SKM-1 treated with dmso at 0.1 percent for 144 hours (cell line): ENCODE data around the gene CCNJL.

Experiments
- DNase-seq: peaks from one replicate; lab custom pipeline; 2025; ENCODE audit not compliant: unreplicated experiment; lab: John Stamatoyannopoulos, UW

The CCNJL gene

DNA sequence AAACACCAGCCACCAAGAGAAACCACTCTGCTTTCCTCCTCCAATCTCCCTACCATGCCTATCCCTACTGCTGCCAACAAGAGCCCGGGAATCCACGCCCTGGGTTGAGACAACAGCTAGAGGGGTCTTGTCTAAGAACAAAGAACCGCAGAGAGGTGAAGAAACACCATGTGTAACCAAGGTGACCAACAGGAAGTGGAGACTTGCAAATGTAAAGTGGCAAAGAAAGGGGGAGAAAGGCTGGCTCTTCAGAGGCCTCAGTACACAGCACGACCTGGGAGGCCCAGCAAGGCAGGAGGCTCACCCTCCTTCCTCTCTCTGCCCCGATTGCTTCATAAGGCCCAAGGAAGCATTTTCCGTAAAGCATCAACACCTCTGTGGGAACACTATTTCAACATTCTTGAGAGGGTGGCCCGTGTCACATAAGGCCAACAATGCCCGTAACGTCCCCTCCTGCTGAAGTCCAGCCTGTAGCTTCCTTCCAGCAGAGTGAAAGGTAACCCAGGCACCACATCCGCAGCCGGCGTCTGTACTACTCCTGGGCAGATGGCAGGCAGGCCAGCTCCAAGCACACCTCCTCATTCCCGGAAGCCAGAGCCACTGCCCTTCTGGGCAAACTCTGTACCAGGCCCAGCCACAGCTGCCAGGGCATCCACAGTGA is 18.3 kb downstream of the CCNJL start:
- DNase-seq: peak; percentile 97

DNA sequence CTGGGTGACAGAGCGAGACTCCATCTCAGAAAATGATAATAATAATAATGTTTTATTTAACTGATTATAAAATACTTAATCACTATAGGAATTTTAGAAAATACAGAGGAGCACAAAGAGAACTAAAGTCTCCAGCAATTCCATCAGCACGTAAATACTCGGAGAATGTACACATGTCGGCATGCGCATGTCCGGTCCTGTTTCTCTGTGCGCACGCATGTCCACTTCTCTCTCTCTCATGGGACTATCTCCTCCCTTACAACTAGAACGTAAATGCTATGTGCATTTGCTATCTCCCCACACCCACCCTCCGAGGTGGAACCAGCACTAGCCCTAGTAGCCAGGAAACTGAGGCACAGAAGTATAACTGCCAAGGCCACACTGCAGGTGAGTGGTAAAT is 19.0 kb downstream of the CCNJL start:
- no peak for DNase-seq

DNA sequence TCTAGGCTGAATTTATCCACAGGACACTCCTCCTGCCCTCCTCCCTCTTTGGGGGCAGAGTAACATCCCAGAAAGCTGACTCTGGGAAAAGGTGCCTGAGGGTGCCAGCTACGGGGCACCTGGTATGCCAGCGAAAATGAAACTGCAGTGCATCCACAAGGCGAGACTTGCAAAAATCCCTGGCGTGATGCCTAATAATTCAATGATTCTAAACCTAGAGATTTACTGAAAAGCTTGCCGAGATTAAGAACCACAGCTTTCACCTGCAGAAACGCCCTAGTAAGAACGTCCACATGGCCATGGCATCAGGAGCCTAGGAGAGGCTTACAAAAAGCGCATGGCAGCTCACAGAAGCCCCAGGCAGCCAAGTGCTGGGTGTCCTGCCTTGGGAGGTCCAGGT is 20.9 kb downstream of the CCNJL start:
- DNase-seq: no peak

DNA sequence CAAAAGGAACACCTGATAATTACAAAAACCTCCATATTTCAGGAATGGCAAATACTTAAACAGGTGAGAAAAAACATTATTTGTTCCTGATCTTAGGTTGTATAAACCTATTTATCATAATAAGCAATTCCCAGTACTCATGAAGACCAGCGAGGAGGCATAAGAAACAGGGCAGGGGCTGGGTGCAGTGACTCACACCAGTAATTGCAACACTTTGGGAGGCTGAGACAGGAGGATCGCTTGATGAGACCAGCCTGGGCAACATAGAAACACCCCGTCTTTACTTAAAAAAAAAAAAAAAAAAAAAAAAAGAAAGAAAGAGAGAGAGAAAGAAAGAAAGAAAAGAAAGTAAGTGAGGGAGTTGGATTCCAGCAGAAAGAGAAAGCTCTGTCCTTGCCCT is 21.6 kb downstream of the CCNJL start:
- no peak for DNase-seq

DNA sequence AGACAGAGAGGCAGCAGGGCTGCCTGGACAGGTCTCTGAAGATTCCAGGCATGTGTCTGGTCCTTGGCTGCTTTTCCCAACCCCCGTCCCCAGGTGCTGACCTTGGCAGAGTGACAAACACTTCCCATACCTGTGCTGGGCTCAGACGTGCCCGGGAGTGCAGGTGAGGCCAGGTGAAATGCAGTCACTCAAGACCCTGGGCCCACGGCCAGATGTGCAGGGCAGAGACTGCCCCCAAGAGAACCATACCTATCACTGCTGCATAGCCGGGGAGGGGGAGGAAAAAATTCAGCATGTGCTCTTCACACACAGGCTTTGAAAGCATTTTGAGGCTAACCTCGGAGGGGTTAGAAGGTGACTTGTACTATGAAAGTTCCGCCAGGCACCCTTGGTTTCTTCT is 22.6 kb downstream of the CCNJL start:
- peak; percentile 64 for DNase-seq

DNA sequence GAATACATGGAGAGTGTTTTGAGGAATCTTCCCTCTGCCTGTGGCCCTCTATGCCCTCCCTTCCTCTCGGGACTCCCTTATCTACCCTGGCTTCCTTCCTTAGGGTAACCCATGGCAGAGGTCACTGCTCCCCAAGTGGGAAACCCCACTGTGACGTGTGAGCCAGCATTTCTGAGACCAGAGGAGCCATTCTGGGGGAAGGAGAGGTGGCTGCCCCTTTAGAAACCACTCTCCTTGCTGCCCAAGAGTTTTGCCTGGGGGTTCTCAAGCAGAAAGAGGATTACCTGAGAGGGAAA is 23.1 kb downstream of the CCNJL start:
- DNase-seq: no peak

DNA sequence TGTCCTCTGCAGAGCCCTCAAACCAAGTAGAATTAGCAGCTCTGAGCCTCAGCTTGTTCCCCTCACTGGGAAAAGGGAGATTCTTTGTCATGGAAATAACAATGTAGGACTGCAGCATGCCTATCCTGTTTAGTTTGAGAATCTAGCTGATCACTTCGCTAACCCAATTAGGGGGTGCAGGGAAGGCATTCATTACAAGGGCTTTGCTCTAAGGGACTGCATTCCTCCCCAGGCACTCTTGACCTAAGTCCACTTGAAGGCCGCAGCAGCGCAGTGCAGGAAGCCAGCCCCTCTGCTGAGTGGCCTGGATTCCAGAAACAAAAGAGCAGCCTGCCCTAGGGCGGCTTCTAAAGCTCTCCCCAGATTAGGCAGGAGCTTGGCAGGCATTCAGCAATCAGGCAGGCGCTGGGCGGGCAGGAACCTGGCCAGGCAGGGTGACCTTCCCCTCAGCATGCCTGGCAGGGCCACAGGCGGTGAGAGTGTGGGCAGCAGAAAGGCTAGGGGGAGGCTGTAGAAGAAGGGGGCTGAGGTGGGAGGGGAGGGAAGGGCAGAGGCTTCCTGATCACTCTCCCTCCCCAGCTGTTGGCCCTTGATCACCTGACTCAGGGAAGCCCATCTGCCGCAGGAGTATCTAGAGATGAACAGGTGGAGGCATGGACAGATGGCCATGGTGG is 24.8 kb downstream of the CCNJL start:
- DNase-seq: no peak

DNA sequence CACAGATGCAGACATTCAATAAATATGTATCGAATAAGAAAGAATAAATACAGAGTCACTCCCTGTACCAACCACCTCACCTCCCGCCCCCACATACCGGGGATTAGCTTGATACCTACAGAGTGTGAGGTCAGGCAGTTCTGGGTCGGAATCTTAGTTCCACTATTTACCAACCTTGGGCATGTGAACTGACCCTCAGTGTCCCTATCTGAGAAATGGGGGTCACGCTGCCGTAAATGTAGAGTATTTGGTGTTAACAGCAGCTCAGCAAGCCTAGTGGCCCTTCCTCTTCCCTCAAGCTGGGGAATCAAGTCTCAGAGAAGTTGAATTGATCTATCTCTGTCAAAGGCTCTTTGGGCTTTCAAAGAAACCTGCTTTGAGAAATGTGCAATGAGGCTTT is 25.4 kb downstream of the CCNJL start:
- no peak for DNase-seq

DNA sequence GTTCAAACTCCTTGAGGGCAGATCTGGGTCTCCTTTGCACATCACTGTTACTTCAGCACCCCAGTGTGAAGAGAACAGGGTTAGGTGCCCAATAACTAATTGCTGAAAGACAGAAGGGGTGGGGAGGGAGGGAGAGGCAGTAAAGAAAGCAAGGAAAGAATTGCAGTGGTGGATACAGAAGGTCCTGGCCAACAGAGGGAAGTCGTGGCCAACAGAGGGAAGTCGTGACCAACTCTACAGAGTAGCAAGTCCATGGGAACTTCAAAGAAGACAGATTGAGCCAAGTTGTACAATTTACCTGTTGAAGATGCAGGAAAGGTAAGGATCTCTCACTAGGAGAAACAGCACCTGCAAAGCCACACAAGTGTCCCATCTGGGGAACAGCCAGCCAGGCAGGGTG is 27.0 kb downstream of the CCNJL start:
- DNase-seq: peak; percentile 25

DNA sequence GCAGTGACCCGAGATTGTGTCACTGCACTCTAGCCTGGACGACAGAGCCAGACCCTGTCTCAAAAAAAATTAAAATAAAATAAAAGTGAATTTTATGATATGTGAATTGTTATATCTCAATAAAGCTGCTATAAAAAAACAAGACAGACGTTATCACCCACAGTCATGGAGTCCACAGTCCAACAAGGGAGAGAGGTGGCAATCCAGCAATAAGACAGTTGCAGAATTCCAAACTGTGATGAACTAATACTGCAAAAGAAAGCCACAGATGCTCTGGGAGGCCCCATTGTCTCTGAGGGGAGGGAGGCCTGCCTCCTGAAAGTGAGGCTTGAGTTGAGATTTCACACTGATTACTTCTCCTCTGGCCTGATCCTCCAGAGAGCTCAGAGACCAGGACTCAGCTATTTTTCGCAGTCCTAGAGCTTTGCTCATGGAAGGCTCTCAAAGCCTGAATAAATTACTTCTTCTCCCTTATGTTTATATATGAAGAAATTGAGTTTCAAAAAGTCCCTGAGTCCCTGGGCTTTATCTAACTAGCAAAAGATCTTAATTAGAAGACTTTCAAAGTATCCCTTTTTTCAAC is 28.0 kb downstream of the CCNJL start:
- no peak for DNase-seq

DNA sequence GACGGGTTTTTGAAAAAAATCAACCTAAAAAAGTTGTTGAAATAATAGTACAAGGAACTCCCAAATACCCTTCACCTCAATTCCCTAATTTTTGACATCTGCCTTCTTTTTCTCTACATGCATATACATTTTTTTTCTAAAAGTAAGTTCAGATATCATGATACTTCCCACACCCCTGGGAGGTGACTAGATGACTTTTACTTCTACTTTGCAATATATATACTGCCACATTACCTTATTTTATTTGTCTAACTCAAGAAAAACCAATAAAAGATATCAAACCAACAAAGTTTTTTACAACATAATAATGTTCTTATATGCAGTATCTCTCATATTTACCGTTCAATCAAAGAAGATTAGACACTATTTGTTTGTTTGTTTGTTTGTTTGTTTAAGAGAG is 31.1 kb downstream of the CCNJL start:
- no peak for DNase-seq

DNA sequence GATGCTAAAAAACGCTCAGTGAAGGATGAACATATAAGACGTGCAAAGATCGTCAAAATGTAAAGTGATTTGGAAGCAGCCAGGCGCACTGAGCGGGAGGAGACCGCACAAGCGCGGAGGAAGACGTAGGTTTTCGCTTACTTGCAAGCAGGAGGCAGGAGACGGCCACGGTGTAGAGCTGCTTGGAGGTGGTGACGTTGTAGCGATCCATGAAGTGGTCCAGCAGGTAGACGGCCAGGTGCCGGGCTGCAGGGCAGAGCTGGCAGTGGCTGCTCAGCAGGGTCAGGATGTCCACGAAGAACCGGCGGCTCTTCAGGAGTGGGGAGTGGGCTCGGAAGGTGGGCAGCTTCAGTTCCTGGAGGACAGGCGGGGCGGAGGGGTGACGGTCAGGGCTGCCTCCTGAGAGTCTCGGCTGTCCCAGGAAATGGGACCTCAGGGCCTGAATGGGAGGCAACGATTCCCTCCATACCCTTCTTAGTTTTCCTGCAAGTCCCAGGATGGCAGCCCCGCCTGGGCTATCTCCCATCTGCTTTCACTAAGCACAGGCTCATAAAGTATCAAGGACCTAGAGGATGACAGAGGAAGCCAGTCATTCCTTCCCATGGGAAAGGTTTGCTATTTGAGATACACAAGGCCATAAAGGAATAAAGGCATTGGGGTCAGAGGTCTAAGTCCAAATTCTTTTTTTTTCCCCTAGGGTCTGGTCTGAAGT is 31.8 kb downstream of the CCNJL start:
- no peak for DNase-seq

DNA sequence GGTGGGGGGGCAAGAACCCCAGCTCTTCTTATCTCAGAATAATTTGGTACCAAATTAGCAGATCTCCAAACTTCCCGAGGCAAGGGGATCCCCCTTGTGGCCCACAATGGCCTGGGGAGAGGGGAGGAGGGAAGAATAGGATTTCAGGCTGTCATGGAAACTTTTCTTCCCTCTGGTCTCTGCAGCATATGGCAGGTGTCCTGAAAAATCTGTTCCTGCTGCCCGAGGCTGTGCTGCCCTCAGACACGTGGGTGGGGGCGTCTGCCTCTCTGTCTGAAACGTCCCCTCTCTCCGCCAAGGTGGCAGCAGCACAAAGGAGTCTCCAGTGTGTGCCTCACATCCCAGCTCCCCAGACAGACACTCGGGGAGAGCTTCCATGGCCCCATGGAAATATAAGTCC is 34.0 kb downstream of the CCNJL start:
- DNase-seq: no peak

DNA sequence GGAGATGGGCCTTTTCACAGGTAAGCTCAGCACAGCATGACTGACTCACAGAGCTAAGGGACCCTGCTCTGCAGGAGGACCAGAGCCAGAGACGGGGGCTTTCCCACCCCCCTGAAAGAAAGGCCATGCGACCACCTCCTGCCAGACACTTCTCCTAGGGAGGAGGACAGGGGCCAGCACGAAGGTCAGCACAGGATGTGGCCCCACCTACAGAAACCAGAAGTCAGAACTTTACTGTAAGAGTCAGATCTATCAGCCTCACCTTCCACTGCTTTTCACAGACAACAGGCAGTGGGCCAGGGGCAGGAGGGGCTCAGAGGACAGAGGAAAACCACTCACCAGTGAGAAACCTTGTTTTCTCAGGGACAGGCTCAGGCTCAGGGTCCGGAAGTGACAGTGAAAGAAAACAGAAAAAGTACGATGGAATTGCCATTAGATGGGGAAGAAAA is 37.9 kb downstream of the CCNJL start:
- no peak for DNase-seq

DNA sequence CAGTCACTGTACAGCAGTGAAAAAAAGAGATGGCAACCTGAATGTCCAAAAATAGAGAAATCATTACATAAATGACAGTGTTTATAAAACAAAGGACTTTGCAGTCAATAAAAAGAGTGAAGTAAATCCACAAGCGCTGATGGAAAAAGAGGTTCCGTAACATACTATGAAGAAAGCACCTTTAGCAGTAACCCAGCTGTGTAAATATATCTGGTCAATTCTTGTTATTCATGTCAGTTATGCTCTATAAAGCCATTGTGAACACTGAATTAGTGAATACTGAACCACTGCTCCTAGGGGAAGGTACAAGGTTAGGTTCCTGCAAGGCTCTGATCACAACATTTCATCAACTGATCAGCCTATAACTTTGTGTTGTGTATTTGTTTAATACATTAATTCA is 39.5 kb downstream of the CCNJL start:
- DNase-seq: no peak

DNA sequence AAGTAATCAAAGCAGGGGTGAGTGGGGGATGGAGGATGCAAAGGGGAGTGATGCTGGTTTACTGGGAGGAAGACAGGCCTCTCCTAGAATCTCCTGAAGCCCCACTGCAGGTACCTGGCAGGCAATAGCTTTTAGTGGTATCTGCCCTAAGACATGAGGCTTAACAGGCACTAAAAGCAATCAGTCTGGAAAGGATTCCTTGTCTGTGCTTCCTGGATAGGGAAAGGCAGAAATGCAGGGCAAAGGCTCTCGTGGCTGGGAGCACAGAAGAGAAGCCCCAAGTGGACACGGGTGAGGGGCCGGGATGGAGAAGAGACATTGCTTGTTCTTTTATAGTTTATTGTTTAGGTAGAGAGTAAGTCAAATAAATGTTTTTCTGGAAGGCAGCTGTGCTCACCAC is 40.1 kb downstream of the CCNJL start:
- no peak for DNase-seq

DNA sequence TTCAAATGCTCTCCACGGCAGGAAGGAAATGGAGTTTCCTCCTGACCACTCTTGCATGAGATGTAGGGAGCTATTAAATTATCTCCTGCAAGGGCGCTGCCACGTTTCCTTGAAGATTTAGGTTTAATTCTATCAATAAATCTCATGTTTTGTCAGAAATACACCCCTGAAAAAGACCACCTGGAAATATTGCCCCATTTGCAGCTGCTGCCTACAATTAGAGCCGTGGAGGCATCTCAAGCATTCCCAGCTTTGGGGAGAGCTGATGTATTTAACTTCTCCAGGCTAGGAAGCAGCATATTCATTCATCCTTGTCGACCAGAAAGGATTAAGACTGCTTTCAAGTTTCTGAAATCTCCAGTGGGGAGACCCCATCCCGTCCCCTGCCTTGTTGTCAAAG is 40.5 kb downstream of the CCNJL start:
- DNase-seq: no peak

DNA sequence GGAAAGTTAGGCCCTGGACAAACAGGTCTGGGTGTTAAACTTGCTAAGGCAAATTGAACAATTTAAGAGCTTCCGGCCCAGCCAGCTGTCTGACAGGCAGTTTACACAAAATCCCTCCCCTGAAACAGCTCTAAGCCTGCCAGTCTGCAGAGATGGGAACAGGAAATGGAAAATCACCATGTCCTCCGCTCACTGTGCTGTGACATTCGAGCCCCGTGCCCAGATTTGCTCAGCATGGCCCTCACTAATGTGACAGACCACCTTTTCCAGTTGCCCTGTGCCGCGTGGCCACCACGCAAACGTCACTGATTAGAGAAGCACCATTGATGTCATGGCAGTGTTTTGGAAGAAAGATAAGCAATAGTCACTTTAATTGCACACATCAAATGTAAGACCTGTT is 41.0 kb downstream of the CCNJL start:
- no peak for DNase-seq

DNA sequence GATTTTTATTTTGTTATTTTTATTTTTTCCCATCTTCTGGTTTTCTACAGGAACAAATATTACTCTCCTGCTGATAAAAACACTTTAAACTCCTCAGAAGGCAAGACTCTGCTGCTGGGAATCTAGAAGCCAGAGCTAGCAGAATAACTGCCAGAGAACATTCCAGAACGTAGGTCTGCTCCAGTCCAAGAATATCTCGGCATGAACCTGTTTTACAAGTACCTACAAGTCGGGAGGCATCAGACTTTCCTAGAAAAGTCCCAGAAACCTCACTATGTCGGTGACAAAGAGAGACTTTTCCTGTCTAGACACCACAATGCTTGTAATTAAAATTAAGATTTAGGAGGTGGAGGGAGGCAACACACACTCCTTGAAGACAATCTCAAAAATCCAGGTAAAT is 41.7 kb downstream of the CCNJL start:
- DNase-seq: no peak

DNA sequence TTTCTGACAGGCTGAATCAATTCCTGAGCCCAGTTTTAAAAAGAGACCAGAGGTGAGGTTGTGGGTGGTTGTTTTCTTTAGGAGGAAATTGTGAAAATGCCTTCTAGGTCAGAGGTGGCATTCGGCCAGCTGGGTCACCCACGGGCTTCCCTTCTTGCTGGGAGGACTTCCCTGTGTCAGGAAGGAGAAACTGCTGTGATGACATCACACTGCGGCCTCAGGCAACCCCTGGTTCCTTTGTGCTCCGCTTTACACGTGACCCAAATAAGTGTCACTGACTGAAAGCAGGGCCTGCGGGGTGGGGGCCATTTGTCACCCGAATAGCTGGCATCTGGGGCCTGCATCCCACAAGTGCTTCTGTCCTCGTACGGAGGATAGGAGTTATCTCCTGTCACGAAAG is 43.3 kb downstream of the CCNJL start:
- peak; percentile 92 for DNase-seq

DNA sequence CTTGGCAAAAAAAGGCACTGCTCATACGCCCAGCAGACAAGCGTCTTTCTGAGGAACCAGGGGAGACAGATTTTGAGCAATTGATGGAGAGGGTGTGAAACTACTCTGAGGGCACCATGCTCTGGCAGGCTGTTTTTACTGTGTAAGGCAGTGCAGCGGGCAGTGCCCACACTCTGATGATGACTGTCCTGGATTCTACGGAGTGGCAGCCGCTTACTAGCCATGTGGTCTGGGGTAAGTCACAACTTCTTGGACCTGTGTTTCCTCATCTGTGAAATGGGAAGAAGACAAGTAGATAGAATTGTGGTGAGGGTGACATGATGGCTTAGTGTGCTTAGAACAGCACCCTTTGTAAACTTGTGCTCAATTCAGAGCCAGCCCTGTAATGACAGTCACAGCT is 44.2 kb downstream of the CCNJL start:
- DNase-seq: no peak

DNA sequence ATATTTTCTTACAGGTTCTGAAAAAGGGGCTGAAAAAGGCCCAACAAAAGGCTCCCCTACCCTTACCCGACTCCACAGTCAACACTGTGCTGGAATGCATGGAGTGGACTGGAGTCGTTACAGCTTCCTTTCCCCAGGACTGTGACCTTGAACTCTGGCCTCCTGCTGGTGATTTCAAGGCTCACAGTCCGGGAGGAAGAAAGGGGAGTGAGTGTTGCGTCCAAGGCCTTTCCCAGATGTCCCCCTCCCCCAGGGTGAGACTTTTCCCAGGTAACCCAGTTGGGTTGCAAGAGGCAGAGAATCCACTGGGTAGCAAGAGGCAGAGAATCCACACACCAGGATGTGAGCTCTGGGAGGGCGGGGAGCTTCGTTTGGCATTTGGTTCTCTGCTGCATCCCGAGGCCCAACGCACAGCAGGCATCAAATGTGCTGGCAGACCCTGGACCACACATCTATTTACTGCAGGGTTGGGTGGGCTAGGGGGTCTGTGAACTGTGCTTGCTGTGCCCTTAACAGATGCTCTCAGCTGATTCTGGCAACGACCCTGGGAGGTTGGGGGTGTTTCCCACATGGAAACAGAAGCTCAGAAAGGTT is 45.5 kb downstream of the CCNJL start:
- no peak for DNase-seq
